ENCODE measurements around the gene LRRC3.

LRRC3 gene

GRCh38 chr21:44482581-44483287, 27.4 kb downstream of the LRRC3 start:
- DNase-seq, result no peak

GRCh38 chr21:44483288-44484237, 28.3 kb downstream of the LRRC3 start:
- no peak for DNase-seq

- no peak for DNase-seq
Measured at GRCh38 chr21:44484498-44485253, 29.4 kb downstream of the LRRC3 start.

- DNase-seq, result peak; percentile 81
Measured at GRCh38 chr21:44485254-44485793, 30.0 kb downstream of the LRRC3 start.

- DNase-seq, result no peak
Measured at GRCh38 chr21:44485796-44486195, 30.5 kb downstream of the LRRC3 start.

- DNase-seq, result no peak
Measured at GRCh38 chr21:44486302-44486701, 31.0 kb downstream of the LRRC3 start.

- no peak for DNase-seq
Measured at GRCh38 chr21:44487831-44488230, 32.5 kb downstream of the LRRC3 start.

GRCh38 chr21:44489962-44490361, 34.7 kb downstream of the LRRC3 start:
- no peak for DNase-seq

GRCh38 chr21:44490405-44490804, 35.1 kb downstream of the LRRC3 start:
- DNase-seq, result no peak

GRCh38 chr21:44490816-44491215, 35.5 kb downstream of the LRRC3 start:
- no peak for DNase-seq

GRCh38 chr21:44492567-44493385, 37.5 kb downstream of the LRRC3 start:
- DNase-seq, result no peak

GRCh38 chr21:44494418-44494817, 39.1 kb downstream of the LRRC3 start:
- DNase-seq, result no peak

GRCh38 chr21:44494956-44495355, 39.6 kb downstream of the LRRC3 start:
- no peak for DNase-seq

GRCh38 chr21:44495611-44496563, 40.6 kb downstream of the LRRC3 start:
- DNase-seq, result no peak

- DNase-seq, result peak; percentile 91
Measured at GRCh38 chr21:44496564-44497550, 41.5 kb downstream of the LRRC3 start.

GRCh38 chr21:44497703-44498126, 42.4 kb downstream of the LRRC3 start:
- peak; percentile 89 for DNase-seq

GRCh38 chr21:44498280-44499210, 43.2 kb downstream of the LRRC3 start:
- no peak for DNase-seq

- peak; percentile 26 for DNase-seq
Measured at GRCh38 chr21:44499211-44499560, 43.9 kb downstream of the LRRC3 start.
